ENCODE data around the gene SCART1.
"Not testable (repeated sequence)": the region's sequence is repeated elsewhere in the genome, so short reads cannot be mapped to it uniquely, and the experiment has no call there.

Gene SCART1

DNA sequence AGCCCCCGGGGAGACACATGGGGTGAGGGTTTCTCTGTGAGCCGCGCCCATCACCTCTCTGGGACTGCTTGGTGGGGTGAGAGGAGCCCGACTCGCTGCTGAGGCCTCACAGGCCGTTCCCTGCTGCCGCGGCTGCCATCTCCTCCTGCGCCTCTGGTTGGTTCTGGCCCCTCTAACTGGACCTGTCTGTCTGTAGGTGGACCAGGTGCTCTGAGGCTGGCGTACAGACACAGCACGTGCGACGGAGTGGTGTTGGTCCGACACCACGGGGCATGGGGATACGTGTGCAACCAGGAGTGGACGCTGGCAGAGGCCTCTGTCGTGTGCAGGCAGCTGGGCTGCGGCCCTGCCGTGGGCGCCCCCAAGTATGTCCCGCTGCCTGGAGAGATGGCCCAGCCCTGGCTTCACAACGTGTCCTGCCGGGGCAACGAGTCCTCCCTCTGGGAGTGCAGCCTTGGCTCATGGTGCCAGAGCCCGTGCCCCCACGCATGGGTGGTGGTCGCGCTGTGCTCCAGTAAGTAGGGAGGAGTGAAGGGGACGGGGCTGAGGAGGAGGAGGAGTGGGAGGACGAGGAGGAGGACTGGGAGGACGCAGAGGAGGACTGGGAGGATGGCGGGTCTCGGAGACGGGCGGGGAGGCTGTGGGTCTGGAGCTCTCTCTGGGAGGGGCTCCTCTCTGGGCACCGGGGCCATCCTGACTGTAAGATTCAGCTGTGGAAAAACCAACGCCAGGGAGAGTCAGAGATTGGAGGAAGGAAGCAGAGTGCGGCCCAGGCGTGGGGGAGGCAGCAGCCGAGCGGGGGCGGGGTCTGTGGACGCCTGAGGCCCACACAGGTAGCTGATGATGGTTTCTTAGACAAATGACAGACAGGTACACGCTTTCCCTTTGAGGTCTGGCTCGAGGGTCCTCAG lies 2.6 kb downstream of the SCART1 start:
- no peak for DNase-seq (ENCODE audit: low read depth, low spot score)

DNA sequence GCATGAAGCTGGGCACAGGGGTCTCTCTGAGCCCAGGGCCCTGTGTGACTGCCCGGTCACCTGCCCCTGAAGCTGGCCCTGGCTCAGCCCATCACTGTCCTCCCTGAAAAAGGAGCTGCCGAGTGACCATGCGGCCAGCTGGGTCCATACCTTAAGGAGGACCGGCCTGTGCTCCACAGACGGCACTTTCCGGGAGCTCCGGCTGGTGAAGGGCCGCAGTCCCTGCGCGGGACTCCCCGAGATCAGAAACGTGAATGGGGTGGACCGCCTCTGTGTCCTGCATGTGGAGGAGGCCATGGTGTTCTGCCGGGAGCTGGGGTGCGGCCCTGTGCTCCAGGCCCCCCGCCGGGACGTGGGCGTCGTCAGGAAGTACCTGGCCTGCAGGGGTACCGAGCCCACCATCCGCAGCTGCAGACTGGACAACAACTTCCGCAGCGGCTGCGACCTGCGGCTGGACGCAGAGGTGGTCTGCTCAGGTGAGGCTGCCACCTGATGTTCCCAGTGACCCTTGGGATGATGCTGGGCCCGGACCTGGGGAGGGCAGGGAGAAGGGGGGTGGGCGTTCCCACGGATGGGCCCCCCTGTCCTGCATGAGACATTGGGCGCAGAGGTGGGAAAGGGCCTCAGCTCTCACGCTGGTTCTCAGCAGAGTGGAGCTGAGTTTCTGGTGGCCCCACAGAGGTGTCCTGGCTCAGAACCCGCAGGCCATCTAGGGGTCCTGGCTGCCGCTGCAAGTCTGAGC lies 3.5 kb downstream of the SCART1 start:
- DNase-seq (ENCODE audit: low read depth, low spot score) = no peak

DNA sequence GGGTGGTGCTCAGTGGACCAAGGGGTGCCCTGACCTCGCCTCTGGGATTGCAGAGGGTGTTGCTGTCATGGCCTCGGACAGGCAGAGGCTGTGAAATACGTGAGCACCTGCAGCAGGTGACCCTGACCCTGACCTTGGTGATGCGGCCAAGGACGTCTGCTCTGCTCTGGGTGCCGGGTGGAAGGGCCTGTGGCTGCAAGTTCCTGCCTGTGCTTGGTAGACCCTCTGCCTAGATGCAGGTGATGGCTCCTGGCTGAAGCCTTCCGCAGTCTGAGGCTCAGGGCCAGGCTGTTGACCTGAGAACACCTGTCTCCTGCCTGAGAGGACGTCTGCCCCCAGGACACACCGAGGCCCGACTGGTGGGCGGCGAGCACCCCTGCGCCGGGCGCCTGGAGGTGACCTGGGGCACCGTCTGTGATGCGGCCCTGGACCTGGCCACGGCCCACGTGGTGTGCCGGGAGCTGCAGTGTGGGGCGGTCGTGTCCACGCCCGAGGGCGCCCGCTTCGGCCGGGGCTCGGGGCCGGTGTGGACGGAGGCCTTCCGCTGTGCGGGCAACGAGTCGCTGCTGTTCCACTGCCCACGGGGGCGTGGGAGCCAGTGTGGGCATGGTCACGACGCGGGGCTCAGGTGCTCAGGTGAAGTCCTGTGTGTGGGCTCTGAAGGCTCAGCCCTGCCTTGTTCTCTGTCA lies 4.4 kb downstream of the SCART1 start:
- DNase-seq (ENCODE audit: low read depth, low spot score) = no peak

DNA sequence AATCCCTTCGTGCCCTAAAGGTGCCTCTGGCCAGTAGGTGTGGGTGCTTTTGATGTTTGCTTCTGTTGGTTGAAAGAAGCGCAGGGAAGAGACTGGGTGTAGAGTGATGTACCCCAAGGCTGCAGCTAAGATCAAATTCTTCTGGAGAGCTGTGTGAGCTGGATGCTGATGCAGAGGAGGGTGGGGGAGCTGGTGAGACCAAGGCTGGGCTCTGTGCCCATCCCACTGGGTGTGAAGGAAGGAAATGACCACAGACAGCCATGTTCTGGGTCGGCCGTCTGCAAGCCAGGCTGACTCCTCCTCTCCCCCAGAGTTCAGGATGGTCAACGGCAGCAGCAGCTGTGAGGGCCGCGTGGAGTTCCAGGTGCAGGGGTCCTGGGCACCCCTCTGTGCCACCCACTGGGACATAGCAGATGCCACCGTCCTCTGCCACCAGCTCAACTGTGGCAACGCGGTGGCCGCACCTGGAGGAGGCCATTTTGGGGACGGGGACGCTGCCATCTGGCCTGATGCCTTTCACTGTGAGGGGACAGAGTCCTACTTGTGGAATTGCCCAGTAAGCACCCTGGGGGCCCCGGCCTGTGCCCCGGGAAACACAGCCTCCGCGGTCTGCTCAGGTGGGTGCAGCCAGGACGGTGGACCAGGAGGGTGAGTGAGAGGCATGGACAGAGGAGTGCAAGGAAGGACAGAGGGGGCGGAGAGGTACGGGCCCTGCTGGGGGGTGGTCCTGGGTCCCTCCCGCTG lies 5.1 kb downstream of the SCART1 start:
- DNase-seq (ENCODE audit: low read depth, low spot score) = no peak

DNA sequence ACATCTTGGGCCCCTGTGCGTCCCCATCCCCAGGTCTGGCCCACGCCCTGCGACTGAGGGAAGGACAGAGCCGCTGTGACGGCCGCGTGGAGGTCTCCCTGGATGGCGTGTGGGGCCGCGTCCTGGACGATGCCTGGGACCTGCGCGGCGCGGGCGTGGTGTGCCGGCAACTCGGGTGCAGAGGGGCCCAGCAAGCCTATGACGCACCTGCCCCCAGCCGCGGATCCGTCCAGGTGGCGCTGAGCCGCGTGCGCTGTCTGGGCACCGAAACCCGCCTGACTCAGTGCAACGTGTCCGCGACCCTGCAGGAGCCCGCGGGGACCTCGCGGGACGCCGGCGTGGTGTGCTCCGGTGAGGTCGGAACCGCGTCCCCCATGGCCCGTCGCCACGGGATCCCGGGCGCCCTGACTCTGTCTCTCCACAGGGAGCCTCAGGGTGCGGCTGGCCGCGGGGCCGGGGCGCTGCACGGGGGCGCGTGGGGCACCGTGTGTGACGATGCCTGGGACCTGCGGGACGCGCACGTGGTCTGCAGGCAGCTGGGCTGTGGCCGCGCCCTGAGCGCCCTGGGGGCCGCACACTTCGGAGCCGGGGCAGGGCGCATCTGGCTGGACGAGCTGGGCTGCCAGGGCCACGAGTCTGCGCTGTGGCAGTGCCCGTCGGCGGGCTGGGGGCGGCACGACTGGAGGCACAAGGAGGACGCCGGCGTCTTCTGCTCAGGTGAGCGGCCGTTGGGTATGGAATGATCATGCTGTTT lies 5.9 kb downstream of the SCART1 start:
- DNase-seq (ENCODE audit: low read depth, low spot score) = no peak

DNA sequence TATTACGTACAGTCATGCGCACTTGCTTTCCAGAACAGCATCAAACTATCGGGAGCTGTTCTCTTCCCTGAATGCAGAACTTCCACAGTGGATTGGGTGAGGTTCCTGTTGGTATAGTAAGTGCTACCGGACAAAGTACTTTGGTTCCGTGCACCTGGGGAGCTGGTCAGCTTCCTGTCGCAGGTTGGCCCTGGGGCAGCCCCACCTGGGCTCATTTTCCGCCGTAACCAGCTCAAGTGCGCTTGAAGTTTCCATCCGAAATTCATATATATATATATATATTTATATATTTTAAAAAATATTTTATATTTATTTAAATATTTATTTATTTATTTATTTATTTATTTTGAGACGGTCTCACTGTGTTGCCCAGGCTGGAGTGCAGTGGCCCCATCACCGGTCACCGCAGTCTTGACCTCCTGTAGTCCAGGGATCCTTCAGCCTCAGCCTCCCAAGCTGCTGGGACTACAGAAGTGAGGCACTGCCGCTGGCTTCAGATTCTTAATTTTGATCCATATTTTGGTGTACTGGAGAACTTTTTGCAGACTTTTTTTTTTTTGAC lies 6.5 kb downstream of the SCART1 start:
- no peak for DNase-seq (ENCODE audit: low read depth, low spot score)

DNA sequence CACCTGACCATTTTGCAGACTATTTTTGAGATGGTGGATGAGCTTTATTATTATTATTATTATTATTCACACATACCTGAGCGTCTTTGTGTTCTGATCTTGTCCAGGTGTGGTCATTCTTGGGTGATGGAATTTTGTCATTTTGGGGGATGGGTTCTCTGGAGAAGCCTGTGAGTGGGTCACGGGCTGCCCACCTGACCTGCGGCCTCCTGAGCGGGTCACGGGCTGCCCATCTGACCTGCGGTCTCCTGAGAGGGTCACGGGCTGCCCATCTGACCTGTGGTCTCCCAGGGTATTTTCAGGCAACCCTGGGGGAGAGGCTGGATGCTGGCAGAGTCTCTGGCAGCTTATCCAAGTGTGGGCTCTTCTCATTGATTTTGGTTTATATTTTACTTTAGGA lies 7.3 kb downstream of the SCART1 start:
- no peak for DNase-seq (ENCODE audit: low read depth, low spot score)

DNA sequence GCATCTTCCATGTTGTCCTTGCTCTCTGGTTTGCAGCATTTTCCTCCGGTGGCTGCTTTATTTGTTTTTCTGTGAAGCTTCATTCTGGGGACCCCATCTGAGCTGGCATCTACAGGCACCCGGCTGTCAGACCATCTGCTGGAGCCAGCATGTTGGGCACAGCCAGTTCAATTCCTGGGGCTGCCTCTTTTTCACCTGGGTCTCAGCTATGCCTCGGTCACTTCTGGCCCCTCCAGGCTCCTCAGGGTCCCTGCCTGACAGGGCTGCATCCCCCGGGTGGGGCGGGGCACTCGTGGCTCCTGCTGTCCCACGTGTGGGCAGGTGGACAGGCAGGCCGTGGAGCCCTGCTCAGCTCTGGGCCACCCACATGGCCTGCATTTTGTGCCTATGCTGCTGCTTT lies 8.1 kb downstream of the SCART1 start:
- DNase-seq (ENCODE audit: low read depth, low spot score) = no peak

DNA sequence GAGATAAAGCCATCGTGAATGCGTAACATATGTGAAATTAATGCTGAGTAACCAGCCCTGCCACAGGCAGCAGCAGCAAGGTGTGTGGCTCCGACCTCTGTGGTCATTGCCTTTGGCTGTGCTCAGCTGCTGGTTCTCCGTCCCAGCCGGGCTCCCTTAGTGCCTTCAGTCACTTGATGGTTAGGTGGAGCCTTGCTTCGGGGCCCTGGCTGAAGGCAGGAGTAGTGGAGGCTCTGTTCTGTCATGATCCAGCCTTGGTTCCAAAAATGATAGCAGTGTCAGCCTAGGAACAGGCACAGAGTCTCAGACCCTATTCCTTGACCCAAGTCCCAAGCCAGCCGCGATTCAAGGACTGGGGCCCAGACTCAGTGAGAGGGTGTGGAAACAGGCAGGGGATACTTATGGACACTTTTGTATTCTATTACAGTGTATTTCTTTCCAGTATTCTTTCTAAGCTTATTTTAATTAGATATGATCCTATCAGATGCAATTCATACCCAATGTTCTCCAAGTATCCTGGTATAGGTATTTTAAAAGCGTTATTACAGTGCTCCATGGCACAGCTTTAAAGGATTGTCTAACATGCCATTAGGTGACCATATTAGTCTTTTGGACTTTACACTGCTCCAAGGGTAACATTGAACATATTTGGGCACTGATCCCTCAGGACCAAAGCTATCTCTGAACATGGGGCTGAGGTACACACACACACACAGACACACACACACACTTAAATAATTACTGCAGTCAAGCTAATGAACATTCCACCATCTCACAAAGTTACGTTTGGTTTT lies 9.0 kb downstream of the SCART1 start:
- DNase-seq (ENCODE audit: low read depth, low spot score) = no peak

DNA sequence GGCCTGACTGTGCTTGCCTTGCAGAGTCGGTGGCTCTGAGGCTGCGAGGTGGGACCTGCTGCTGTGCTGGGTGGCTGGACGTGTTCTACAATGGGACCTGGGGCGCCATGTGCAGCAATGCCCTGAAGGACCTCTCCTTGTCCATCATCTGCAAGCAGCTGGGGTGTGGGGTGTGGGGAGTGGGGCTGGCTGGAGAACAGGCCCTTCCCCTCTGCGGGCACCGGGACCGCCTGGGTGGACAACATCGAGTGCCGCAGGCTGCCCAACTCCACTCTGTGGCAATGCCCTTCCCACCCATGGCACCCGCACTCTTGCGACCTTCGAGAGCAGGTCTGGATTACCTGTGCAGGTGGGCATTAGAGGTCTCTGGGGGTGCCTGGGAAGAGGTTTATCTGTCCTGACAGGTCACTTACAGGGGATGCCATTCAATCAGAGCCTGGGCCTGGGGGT lies 10.9 kb downstream of the SCART1 start:
- DNase-seq (ENCODE audit: low read depth, low spot score) = no peak

DNA sequence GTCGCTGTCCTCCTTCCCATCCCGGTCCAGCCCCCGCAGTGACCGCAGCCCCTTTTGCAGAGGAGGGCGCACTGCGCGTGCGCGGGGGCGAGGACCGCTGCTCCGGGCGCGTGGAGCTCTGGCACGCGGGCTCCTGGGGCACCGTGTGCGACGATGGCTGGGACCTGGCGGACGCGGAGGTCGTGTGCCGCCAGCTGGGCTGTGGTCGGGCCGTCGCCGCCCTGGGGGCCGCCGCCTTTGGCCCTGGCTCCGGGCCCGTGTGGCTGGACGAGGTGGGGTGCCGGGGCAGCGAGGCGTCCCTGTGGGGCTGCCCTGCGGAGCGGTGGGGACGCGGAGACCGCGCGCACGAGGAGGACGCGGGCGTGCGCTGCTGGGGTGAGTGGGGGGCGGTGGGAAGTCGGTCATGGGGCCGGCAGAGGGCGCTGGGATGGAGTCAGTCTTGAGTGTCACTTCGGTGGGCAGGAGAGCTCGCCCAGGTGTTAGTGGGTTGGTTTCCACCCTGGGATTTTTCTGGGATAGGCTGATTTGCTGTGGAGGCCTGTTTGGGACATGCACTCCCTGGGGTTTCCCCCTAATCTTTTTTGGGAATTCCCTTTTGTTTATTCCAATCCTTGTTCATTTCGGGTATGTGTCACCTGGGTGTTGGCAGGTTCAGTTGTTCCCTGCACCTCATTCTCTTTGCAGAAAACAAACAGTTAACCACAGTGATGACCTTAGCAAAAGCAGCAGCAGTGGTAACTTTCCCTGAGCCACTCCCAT lies 11.6 kb downstream of the SCART1 start:
- DNase-seq (ENCODE audit: low read depth, low spot score) = no peak

DNA sequence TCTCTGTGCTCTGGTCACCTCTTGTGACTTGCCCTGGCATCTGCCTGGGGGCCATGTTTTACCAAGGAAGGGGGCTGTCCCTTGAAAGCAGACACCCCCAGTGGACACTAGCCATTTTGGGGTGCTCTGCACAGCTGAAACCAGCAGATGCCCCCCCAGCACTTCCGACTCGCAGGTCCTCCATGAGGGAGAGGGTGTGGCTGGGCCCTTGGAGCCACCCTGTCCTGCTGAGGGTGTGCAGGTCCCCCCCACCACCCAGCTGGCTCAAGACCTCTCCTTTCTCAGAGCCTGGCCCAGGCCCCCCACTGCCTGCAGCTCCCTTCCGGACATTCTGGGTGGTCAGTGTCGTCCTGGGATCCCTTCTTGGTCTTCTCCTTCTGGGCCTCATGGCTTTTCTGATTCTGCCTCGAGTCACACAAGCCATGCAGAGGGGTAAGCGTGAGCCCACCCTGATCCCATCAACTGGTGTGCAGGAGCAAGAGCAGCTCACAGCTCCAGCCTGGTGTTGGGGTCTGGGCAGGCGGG lies 12.3 kb downstream of the SCART1 start:
- no peak for DNase-seq (ENCODE audit: low read depth, low spot score)

DNA sequence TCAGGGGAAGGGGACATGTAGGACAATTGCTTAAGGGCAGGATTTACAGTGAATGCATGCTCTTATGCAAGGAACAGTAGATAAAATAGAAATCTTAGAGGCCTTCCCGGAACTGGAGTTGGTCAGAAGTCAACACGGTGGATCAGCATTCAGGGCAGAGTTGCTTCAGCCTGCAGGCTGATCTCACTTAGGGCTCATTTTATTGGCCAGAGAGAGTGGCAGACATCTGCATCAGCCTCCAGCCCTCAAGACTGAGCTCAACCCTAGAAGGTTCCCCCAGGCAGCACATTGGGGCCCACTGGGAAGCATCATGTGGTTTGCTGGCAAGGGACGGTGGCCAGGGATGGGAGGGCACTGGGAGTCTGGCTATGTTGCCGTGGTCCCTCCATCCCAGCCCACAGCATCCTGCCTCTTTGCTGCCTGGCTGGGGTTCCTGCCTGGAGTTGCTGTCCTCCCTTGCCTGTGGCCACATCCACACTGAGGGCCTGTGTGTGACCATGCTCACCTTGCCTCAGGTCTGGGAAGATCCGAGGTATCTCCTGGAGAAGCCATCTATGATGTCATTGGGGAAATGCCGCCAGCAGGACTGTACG lies 13.0 kb downstream of the SCART1 start:
- DNase-seq (ENCODE audit: low read depth, low spot score) = no peak

DNA sequence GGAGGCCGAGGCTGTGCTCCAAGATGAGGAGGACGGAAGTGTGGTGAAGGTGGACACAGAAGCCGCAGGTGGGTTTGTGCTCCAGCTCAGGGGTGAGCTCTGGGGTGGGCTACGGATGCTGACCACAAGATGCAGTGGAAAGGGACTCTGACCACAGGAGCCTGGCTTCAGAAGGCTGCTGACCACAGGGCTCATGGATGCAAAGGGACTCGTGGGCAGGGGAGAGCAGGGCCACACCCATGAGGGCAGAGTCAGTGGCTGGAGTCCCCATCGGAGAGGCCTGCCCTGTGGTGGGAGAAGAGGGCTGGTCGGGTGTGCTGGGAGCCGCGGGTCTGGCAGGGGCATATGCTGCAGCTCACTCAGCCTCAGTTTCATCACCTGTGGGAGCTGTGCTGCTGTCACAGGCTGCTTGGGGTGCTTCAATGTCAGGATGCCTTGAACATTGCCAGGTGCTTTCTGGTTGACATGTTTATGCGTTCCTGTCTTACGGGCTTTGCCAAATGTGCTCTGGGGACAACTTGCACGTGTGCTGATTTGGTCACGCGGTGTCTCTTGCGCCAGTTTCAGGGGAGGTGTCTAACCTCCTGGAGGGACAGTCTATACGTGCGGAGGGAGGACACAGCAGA lies 13.7 kb downstream of the SCART1 start:
- DNase-seq (ENCODE audit: low read depth, low spot score) = no peak

DNA sequence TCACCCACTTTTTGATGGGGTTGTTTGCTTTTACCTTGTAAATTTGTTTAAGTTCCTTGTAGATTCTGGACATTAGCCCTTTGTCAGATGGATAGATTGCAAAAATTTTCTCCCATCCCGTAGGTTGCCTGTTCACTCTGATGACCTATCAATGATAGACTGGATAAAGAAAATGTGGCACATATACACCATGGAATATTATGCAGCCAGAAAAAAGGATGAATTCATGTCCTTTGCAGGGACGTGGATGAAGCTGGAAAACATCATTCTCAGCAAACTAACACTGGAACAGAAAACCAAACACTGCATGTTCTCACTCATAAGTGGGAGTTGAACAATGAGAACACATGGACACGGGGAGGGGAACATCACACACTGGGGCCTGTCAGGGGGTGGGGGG lies 15.5 kb downstream of the SCART1 start:
- DNase-seq (ENCODE audit: low read depth, low spot score) = not testable (repeated sequence)

DNA sequence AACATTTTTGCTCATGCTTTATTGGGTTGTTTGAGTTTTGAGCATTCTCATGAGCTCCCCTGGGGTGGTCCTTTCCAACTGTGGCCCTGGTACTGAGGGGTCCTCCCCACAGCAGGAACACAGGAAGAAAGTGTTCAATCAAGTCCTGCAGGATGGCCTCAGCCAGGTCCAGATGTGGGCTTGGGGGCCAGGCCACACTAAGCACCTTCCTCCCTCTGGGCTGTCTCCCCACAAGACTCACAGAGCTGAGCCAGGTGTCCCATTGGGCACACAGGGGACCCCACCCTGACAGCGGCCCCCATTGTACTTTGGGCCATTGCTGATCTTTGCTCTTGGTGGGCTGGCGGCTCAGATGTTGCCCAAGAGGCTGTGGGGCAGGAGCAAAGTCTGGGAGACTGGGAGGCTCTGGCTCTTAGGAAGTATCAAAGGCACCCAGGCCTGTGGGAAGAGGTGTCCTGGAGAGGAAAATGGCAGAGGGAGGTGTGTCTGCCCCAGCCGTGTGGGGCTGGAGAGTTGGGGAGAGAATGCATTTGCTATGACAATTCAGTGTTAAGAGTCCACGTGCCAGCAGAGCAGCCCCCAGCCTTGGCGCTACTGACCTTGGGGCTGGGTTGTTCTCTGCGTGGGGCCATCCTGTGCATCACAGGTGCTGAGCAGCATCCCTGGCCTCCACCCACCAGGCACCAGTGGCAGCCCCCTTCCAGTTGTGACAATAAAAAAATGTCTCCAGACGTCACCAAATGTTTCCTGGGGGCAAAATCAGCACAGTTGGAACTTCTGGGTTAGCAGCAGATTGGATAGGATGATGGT lies 17.8 kb downstream of the SCART1 start:
- no peak for DNase-seq (ENCODE audit: low read depth, low spot score)

DNA sequence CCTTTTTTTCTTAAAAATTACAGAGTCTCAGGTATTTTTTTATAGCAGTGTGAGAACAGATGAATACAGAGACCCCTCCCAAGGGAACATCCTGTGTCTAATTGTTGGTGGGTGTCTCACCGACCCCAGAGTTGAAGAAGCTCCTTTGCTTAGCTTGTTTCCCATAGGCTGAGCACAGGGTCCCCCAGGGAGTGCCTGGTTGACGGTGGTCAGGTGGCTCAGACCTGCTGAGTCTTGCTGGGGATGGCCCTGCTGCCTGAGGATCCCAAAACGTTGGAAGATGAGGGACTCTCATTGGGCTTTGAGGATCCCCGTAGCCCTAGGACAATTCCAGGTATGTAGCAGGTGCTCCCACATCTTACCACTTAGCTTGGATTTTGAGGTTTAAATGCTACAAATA lies 19.5 kb downstream of the SCART1 start:
- no peak for DNase-seq (ENCODE audit: low read depth, low spot score)

All from activated CD4-positive, CD25-positive, alpha-beta regulatory T cell treated with anti-CD3 and anti-CD28 coated beads, Interleukin-2, amount 50 U/mL, for 16 hours (primary cell).